Hindlimb muscle (tissue), 1 donor: ENCODE results near the gene DNAL1. TPM values are rescaled to one million over a fixed set of nuclear protein-coding genes. Genes with fewer than 3 reads are reported as not detected.

Experiments used
- DNase-seq: peaks from one replicate; pipeline ENCODE4 v3.0.0-alpha.2; 2013
- polyA plus RNA-seq: library from polyadenylated mRNA; unstranded; fragments of 120-200 nt; gene quantifications from one replicate; pipeline ENCODE4 v1.2.1, GENCODE V29; 2013; ENCODE audit not compliant: insufficient read length

Gene DNAL1
- polyA plus RNA-seq, 1 donor = 6.0 TPM

- DNase-seq = no peak
Observed at GRCh38 chr14:73725116-73726024, 80.6 kb downstream of the DNAL1 start.

GRCh38 chr14:73726025-73726961, 81.5 kb downstream of the DNAL1 start:
- no peak for DNase-seq

DNA sequence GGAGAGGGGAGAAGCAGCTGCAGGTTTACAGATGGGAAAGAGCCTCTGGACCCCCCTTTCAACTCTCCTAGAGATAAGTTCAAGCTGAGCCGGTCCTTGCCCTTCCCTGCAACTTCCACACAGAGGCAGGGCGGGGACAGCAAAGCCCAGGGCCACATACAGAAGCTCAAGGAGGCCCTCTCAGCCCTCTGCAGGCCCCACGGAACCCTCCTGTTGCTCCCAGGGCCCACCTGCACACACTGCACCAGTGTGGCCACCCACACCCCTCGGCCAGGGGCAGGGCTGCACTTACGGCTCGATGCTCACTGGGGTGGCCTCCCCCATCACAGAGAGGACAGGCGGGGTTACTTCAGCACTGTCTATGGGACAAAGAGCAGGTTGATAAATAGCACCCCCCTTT, 82.4 kb downstream of the DNAL1 start:
- no peak for DNase-seq

DNA sequence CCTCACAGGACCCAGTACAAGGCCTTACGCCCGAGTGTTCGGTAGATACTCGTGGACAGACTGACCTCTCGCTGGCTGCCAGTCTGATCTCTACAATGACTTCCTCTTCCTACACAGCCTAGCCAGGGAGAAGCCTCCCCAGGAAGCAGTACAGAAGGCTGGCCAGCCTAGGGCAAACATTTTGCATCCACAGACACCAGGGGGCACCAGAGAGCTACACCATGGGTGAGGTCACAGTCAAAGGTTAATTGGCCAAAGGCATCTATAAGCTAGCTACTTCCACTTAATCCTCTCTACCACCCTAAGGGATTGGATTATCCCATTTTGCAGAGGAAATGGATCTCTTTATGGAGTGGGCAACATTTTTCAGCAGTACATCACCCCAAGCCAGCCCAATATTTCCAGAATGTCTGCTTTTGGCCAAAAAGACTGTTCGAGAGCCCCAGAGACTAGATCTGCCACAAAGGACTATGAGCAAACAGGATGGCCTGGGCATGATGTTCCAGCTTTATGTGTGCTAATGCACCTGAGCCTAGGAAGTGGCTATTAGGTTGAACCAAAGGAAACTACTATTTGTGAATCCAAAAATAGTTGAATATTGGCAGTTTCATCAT, 84.0 kb downstream of the DNAL1 start:
- DNase-seq = peak; percentile 79

DNA sequence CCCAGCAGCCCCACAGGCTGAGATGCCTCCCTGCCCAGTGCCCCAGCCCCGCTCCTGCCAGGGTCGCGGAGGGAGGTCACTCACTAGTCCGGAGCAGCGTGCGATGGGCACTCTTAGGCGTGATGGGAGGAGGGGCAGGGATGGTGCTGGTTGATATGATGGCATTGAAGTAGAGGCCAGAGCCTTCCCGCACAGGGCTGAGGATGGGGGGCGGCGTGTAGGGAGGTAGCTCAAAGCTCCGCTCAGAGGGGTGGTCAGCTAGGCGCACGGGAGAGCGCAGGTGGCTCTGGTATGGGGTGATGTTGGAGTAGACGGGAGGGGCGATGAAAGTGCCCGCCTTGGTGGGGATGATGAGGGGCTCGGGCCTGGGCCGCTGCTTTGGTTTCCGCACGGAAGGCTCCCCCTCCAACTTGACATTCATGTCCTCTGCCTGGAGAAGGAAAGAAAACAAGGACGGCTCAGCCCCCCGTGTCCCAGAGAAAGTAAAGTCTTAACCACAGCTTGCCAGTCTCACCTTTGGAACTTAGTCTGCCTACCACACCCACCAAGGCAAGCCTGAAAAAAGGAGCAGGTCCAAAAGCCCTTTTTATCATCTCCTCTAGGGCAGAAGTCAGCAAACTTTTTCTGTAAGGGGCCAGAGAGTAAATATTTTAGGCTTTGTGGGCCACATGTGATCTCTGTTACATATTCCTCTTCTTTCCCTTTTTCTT, 84.9 kb downstream of the DNAL1 start:
- no peak for DNase-seq

- no peak for DNase-seq
Observed at GRCh38 chr14:73731111-73731510, 86.3 kb downstream of the DNAL1 start.

DNA sequence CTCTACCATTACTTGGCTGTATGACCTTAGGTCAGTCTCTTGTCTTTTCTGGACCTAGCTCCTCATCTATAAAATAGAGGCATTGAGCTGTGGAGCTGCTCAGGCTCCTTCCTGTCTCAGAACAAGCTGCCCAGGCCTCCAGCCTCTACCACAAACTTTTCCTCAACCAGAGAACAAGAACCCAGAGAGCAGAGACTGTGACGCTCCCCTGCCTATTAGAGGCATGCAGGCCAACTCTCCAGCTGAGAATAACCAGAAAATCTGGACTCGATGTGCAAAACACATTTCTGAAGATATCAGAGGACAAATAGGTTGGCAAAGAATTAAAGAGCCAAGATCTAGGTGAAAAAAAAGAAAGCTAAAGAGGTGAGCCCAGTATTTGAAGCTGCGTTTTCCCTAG, 87.2 kb downstream of the DNAL1 start:
- no peak for DNase-seq

DNA sequence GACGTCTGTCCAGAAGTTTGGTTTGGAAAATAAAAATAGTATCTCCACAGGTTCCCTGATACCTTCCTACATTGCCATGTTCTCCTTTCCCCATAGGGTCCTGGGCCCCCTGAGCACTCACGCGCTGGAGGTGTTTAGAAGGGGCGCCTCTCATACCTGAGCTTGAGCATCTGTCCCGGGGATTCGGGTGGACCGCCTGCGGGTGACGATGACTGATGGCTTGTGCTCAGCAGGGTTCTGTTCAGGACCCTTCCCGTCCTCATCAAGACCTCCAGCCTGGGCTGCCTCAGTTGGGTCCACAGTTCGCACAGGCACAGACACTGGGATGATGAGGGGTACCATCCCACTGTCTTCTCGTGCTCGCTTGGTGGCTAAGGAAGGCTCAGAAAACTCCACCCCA, 92.1 kb downstream of the DNAL1 start:
- DNase-seq = no peak

- no peak for DNase-seq
Observed at GRCh38 chr14:73738518-73739173, 93.9 kb downstream of the DNAL1 start.

GRCh38 chr14:73739174-73739898, 94.5 kb downstream of the DNAL1 start:
- DNase-seq = no peak

GRCh38 chr14:73739899-73740617, 95.3 kb downstream of the DNAL1 start:
- no peak for DNase-seq

DNA sequence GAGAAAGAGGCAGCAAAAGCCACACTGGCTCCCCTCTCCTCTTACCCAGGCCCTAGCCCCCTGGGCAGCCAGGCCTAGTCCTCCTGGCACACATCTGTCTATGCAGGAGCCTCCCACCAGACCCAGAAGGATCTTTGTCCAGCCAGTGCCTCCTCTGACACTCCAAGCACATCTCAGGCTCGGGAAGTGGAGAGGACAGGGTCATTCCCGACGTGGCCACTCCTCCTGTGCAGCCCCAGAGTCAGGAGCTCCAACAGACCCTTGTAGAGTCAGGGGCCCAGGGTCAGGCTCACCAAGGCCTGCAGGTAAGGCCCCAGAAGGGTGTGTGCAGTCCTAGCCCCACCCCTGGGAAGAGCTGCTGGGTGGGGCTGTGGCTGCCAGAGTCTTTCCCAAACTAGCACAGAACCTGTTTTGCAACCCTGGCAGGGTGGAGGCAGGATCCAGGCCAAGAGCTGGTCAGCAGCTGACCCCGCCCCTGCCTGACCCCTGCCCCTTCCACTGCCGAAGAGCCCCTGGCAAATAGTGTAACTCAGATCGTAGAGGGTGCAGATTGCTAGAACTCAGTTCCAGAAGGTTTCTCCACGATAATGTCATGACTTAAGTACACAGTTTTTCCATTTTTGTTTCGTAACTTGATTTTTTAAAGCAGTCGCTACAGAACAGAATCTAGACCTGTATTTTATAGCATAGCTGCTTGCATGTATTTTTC, 96.0 kb downstream of the DNAL1 start:
- no peak for DNase-seq

GRCh38 chr14:73741386-73741875, 96.6 kb downstream of the DNAL1 start:
- no peak for DNase-seq

DNA sequence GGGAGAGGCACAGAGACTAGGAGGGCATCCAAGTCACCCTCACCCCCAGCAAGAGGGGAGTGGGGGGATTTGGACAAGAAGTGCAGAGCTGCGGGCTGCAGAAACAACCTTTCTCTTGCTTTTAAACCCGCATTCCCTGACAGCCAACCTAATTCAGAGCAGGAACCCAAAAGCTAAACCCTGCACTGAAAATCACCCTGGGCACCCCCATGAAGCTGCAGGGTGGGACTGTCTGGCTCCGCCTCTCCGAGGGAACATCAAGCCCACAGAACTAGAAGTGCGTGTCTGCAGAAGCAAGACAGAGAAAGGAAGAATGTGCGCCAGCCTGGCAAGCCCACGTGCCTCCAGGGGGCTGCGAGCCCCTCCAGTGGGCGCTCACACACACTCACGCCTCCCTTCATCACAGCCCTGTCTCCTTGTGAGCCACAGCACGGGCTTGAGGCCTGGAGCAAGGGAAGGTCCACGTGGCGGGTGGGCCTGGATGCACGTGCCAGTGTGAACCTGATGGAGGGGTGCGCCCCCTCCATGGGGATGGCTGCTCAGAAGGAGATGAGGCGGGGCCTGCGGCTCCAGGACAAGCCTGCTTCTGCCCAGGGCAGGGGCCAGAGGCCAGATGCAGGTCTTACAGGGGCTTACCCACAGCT, 97.2 kb downstream of the DNAL1 start:
- no peak for DNase-seq

- no peak for DNase-seq
Observed at GRCh38 chr14:73742520-73743238, 97.9 kb downstream of the DNAL1 start.

GRCh38 chr14:73743431-73743931, 98.7 kb downstream of the DNAL1 start:
- DNase-seq = no peak

GRCh38 chr14:73744175-73744867, 99.5 kb downstream of the DNAL1 start:
- DNase-seq = no peak
